PFSK-1 (cell line): ENCODE results near the gene CACNA2D4.

ENCODE experiments used
- FOXP2 ChIP-seq: optimal IDR thresholded peaks from 2 replicates; pipeline ENCODE3; 2011; ENCODE audit warnings: borderline replicate concordance, control low read depth, inconsistent platforms; ENCODE audit not compliant: insufficient read depth; ENCODE audit errors: extremely low read length, extremely low read depth
- POLR2AphosphoS5 ChIP-seq: IDR thresholded peaks from 2 replicates; pipeline ENCODE4 v1.6.1; 2012; ENCODE audit warnings: low read depth, mild to moderate bottlenecking, control low read depth, low read length, moderate library complexity
- REST ChIP-seq, 2 experiments: IDR thresholded peaks; 2 replicates each; pipeline versions ENCODE4 v1.6.1 to v1.8.0; 2011 to 2012; ENCODE audit warnings: low read depth in 2 of 2, low read length in 2 of 2, control low read depth in 1 of 2, inconsistent platforms in 1 of 2, mild to moderate bottlenecking in 1 of 2, moderate library complexity in 1 of 2; ENCODE audit not compliant: insufficient read depth in 1 of 2
- SIN3A ChIP-seq: IDR thresholded peaks from 2 replicates; pipeline ENCODE4 v1.6.1; 2012; ENCODE audit warnings: mild to moderate bottlenecking, low read length, moderate library complexity, borderline replicate concordance; ENCODE audit not compliant: insufficient read depth
- TAF1 ChIP-seq: IDR thresholded peaks from 2 replicates; pipeline ENCODE4 v1.6.1; 2012; ENCODE audit warnings: low read length, control low read depth, borderline replicate concordance; ENCODE audit not compliant: insufficient read depth

Gene CACNA2D4

GRCh38 chr12:1842905-1843640, 75.4 kb downstream of the CACNA2D4 start:
- TF ChIP-seq REST (IDR thresholded peaks at IDR 0.05; ENCODE audit: insufficient read depth in 1 of 2, low read depth in 2 of 2, low read length in 2 of 2) = no peak
- TF ChIP-seq TAF1 = no peak
- no peak for TF ChIP-seq POLR2AphosphoS5
- no peak for TF ChIP-seq SIN3A
- no peak for TF ChIP-seq FOXP2

- no peak for TF ChIP-seq REST (IDR thresholded peaks at IDR 0.05; ENCODE audit: insufficient read depth in 1 of 2, low read depth in 2 of 2, low read length in 2 of 2)
These were observed 76.1 kb downstream of the CACNA2D4 start for GRCh38 chr12:1842183-1842904.

- TF ChIP-seq REST (IDR thresholded peaks at IDR 0.05; ENCODE audit: insufficient read depth in 1 of 2, low read depth in 2 of 2, low read length in 2 of 2) = no peak
- no peak for TF ChIP-seq SIN3A
- no peak for TF ChIP-seq TAF1
- no peak for TF ChIP-seq POLR2AphosphoS5
- TF ChIP-seq FOXP2 = no peak
These were observed 76.8 kb downstream of the CACNA2D4 start for GRCh38 chr12:1841586-1842182.

GRCh38 chr12:1840981-1841425, 77.4 kb downstream of the CACNA2D4 start:
- TF ChIP-seq TAF1 (no peak), REST (IDR thresholded peaks at IDR 0.05; ENCODE audit: insufficient read depth in 1 of 2, low read depth in 2 of 2, low read length in 2 of 2) (no peak), FOXP2 (no peak)
